H9 (cell line): ENCODE data around the gene PRKCI. TPM values are rescaled to one million over a fixed set of nuclear protein-coding genes. Genes with fewer than 3 reads are reported as not detected.

Source experiments
- DNase-seq: peaks from one replicate; pipeline ENCODE4 v3.0.0-alpha.2; 2017
- H2AFZ ChIP-seq: one replicate; pipeline ENCODE4 v1.6.1; 2013; ENCODE audit warnings: mild to moderate bottlenecking, low read length, control low read depth, moderate library complexity
- H2AK5ac ChIP-seq: 2 replicates; pipeline ENCODE4 v1.6.1; 2013; ENCODE audit warnings: low read length, control low read depth, mixed read lengths; ENCODE audit not compliant: insufficient read length
- H2BK120ac ChIP-seq: one replicate; pipeline ENCODE4 v1.6.1; 2013; ENCODE audit warnings: low read depth, mild to moderate bottlenecking, low read length, control low read depth, inconsistent platforms; ENCODE audit not compliant: poor library complexity, severe bottlenecking
- H2BK12ac ChIP-seq: 2 replicates; pipeline ENCODE4 v1.6.1; 2013; ENCODE audit warnings: low read length, control low read depth, mixed read lengths, low read depth; ENCODE audit not compliant: insufficient read length
- H2BK15ac ChIP-seq: 2 replicates; pipeline ENCODE4 v1.6.1; 2013; ENCODE audit warnings: low read depth, low read length, control low read depth
- H2BK20ac ChIP-seq: one replicate; pipeline ENCODE4 v1.6.1; 2013; ENCODE audit warnings: low read depth, mild to moderate bottlenecking, low read length, control low read depth, inconsistent platforms; ENCODE audit not compliant: poor library complexity, severe bottlenecking
- H2BK5ac ChIP-seq: 2 replicates; pipeline ENCODE4 v1.6.1; 2013; ENCODE audit warnings: low read length, control low read depth, mixed read lengths; ENCODE audit not compliant: insufficient read length
- H3K14ac ChIP-seq: 2 replicates; pipeline ENCODE4 v1.6.1; 2013; ENCODE audit warnings: low read length, control low read depth; ENCODE audit not compliant: insufficient read depth
- H3K18ac ChIP-seq: 2 replicates; pipeline ENCODE4 v1.6.1; 2013; ENCODE audit warnings: low read depth, mild to moderate bottlenecking, mixed read lengths, low read length, control low read depth; ENCODE audit not compliant: insufficient read length
- H3K23ac ChIP-seq: 2 replicates; pipeline ENCODE4 v1.6.1; 2013; ENCODE audit warnings: low read length, control low read depth, mixed read lengths, low read depth; ENCODE audit not compliant: insufficient read length
- H3K23me2 ChIP-seq: 2 replicates; pipeline ENCODE4 v1.6.1; 2013; ENCODE audit warnings: low read depth, mild to moderate bottlenecking, mixed read lengths, low read length, control low read depth; ENCODE audit not compliant: insufficient read length, poor library complexity, severe bottlenecking
- H3K27ac ChIP-seq: 2 replicates; pipeline ENCODE4 v1.5.1; 2013; ENCODE audit warnings: low read length, control low read depth, mixed read lengths, low read depth; ENCODE audit not compliant: insufficient read length
- H3K27me3 ChIP-seq: 2 replicates; pipeline ENCODE4 v1.6.1; 2013; ENCODE audit warnings: low read length, control low read depth, inconsistent platforms; ENCODE audit not compliant: insufficient read depth
- H3K4ac ChIP-seq: 2 replicates; pipeline ENCODE4 v1.6.1; 2013; ENCODE audit warnings: low read depth, mild to moderate bottlenecking, control low read depth, inconsistent platforms, low read length, moderate library complexity
- H3K4me1 ChIP-seq: 2 replicates; pipeline ENCODE4 v1.6.1; 2013; ENCODE audit warnings: low read length, control low read depth, inconsistent platforms; ENCODE audit not compliant: insufficient read depth
- H3K4me2 ChIP-seq: 2 replicates; pipeline ENCODE4 v1.6.1; 2013; ENCODE audit warnings: low read length, control low read depth, mixed read lengths; ENCODE audit not compliant: insufficient read length, insufficient read depth
- H3K56ac ChIP-seq: 2 replicates; pipeline ENCODE4 v1.6.1; 2013; ENCODE audit warnings: low read depth, mild to moderate bottlenecking, mixed read lengths, low read length, control low read depth; ENCODE audit not compliant: insufficient read length
- H3K79me1 ChIP-seq: 2 replicates; pipeline ENCODE4 v1.6.1; 2013; ENCODE audit warnings: low read depth, mild to moderate bottlenecking, moderate library complexity, low read length, control low read depth, inconsistent platforms; ENCODE audit not compliant: insufficient read depth, poor library complexity, severe bottlenecking
- H3K79me2 ChIP-seq: 2 replicates; pipeline ENCODE4 v1.6.1; 2013; ENCODE audit warnings: low read length, control low read depth, inconsistent platforms; ENCODE audit not compliant: insufficient read depth
- H3K9ac ChIP-seq: 2 replicates; pipeline ENCODE4 v1.6.1; 2013; ENCODE audit warnings: low read length, control low read depth, mixed read lengths; ENCODE audit not compliant: insufficient read length; ENCODE audit errors: extremely low read depth
- H3K9me3 ChIP-seq: one replicate; pipeline ENCODE4 v1.6.1; 2013; ENCODE audit warnings: low read depth, low read length, inconsistent platforms; ENCODE audit not compliant: control insufficient read depth
- H3T11ph ChIP-seq: one replicate; pipeline ENCODE4 v1.6.1; 2013; ENCODE audit warnings: mild to moderate bottlenecking, low read length, control low read depth, inconsistent platforms
- H4K20me1 ChIP-seq: one replicate; pipeline ENCODE4 v1.6.1; 2013; ENCODE audit not compliant: control insufficient read depth, insufficient read length, insufficient read depth
- H4K5ac ChIP-seq: 2 replicates; pipeline ENCODE4 v1.6.1; 2013; ENCODE audit warnings: low read depth, mild to moderate bottlenecking, mixed read lengths, low read length, control low read depth; ENCODE audit not compliant: insufficient read length
- H4K8ac ChIP-seq: replicated peaks from 2 replicates; pipeline ENCODE4 v1.6.1; 2013; ENCODE audit warnings: low read length, control low read depth, mixed read lengths, low read depth; ENCODE audit not compliant: insufficient read length
- H4K91ac ChIP-seq: 2 replicates; pipeline ENCODE4 v1.6.1; 2013; ENCODE audit warnings: low read depth, mild to moderate bottlenecking, moderate library complexity, mixed read lengths, low read length, control low read depth; ENCODE audit not compliant: insufficient read length
- H3K27ac Mint-ChIP-seq, 3 experiments: 2 replicates in 2 of 3; 3 replicates in 1 of 3; pipeline ENCODE4 v1.8.0; 2020 to 2021; ENCODE audit warnings: mixed read lengths in 3 of 3, mild to moderate bottlenecking in 1 of 3, moderate library complexity in 1 of 3
- H3K27me3 Mint-ChIP-seq: 2 replicates; pipeline ENCODE4 v1.8.0; 2021; ENCODE audit warnings: low read depth, mild to moderate bottlenecking, moderate library complexity, mixed read lengths
- H3K36me3 Mint-ChIP-seq, 3 experiments: 2 replicates in 2 of 3; 3 replicates in 1 of 3; pipeline ENCODE4 v1.8.0; 2020 to 2021; ENCODE audit warnings: low read depth in 3 of 3, mixed read lengths in 3 of 3; ENCODE audit not compliant: insufficient read depth in 1 of 3
- H3K4me1 Mint-ChIP-seq, 2 experiments: 2 replicates each; pipeline ENCODE4 v1.8.0; 2020; ENCODE audit warnings: mixed read lengths in 2 of 2
- H3K4me3 Mint-ChIP-seq, 2 experiments: 2 replicates in 1 of 2; 3 replicates in 1 of 2; pipeline ENCODE4 v1.8.0; 2020 to 2021; ENCODE audit warnings: mild to moderate bottlenecking in 2 of 2, mixed read lengths in 2 of 2, moderate library complexity in 1 of 2
- H3K9me3 Mint-ChIP-seq, 2 experiments: 2 replicates in 1 of 2; 3 replicates in 1 of 2; pipeline ENCODE4 v1.8.0; 2020; ENCODE audit warnings: mild to moderate bottlenecking in 2 of 2, mixed read lengths in 2 of 2, moderate library complexity in 1 of 2
- WGBS: extraction: QIAGEN DNeasy Blood & Tissue Kit; methylation state at CpG from one replicate; pipeline ENCODE4 v1.1.7; 2013; ENCODE audit warnings: missing lambda C conversion rate, low lambda C conversion rate, mixed read lengths; ENCODE audit not compliant: insufficient read length; ENCODE audit errors: extremely low coverage; 5-methylcytosine and 5-hydroxymethylcytosine counted together
- total RNA-seq: library from RNA; stranded (reverse); gene quantifications from 2 replicates; pipeline ENCODE4 v1.2.1, GENCODE V29; 2021
- TF ChIP-seq, protein P1 (sequence below): fragments of 200-600 bp; sonication (generic); conservative IDR thresholded peaks from 3 replicates; pipeline ENCODE4 v1.8.0; 2021; ENCODE audit warnings: antibody characterized with exemption, mild to moderate bottlenecking

Gene PRKCI
- total RNA-seq, 1 experiment from 2014 or later: 71.1 TPM

DNA sequence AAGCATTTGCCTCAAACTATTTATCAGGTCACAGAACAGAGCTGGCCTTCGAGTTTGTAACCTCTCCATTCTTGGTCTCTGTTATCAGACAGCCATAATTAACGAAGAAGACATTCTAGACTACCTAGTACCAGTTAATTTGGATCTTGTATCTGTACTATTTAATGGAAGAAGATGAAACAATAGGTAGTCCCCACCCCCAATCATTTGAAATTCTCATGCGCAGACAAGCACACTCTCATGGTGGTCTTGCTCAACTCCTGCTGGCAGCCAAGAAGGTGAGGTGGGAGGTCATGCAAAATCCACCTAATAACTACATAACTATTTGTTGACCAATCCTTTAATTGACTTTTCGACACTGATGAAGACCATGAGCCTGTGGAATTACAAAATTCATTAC lies 132.5 kb downstream of the PRKCI start:
- no peaks in the 10 kb centered on the region for H4K20me1 ChIP-seq
- H3K79me1 ChIP-seq: no peaks in the 10 kb centered on the region
- no peak overlapping the region for H2BK20ac ChIP-seq
- no peaks in the 10 kb centered on the region for H3K9me3 ChIP-seq
- no peak for DNase-seq
- H3T11ph ChIP-seq: no peak overlapping the region
- no peak overlapping the region for H3K9ac ChIP-seq
- H2AK5ac ChIP-seq: no peak overlapping the region
- no peak overlapping the region for H3K18ac ChIP-seq
- no peak overlapping the region for H4K91ac ChIP-seq
- H2BK120ac ChIP-seq: no peak overlapping the region
- Mint-ChIP-seq H3K4me1 (peaks cover 40 to 52% of the 10 kb centered on the region in 2 experiments), H3K36me3 (peaks cover 3 to 12% (median 7%) of the 10 kb centered on the region in 3 experiments), H3K27me3 (no peaks in the 10 kb centered on the region), H3K9me3 (peaks cover 0 to 3% of the 10 kb centered on the region in 2 experiments; a peak in 1 of 5 replicates), H3K27ac (peak overlapping the region in 2 of 3 experiments; percentile 93 to 98; a peak in 5 of 7 replicates), H3K4me3 (peak overlapping the region; percentile 69 to 82)
- H3K27me3 ChIP-seq: no peaks in the 10 kb centered on the region
- peaks cover 2% of the 10 kb centered on the region; the same call in 1 of the 2 replicates for H3K4me1 ChIP-seq
- no peak overlapping the region for H2AFZ ChIP-seq
- H3K23me2 ChIP-seq: peaks cover 9% of the 10 kb centered on the region
- no peak overlapping the region for H3K4ac ChIP-seq
- no peak overlapping the region for H2BK15ac ChIP-seq
- TF ChIP-seq, protein P1, sequence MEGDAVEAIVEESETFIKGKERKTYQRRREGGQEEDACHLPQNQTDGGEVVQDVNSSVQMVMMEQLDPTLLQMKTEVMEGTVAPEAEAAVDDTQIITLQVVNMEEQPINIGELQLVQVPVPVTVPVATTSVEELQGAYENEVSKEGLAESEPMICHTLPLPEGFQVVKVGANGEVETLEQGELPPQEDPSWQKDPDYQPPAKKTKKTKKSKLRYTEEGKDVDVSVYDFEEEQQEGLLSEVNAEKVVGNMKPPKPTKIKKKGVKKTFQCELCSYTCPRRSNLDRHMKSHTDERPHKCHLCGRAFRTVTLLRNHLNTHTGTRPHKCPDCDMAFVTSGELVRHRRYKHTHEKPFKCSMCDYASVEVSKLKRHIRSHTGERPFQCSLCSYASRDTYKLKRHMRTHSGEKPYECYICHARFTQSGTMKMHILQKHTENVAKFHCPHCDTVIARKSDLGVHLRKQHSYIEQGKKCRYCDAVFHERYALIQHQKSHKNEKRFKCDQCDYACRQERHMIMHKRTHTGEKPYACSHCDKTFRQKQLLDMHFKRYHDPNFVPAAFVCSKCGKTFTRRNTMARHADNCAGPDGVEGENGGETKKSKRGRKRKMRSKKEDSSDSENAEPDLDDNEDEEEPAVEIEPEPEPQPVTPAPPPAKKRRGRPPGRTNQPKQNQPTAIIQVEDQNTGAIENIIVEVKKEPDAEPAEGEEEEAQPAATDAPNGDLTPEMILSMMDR: no peak
- no peak overlapping the region for H3K14ac ChIP-seq
- peak overlapping the region; percentile 80 for H3K4me2 ChIP-seq
- H3K27ac ChIP-seq: peak overlapping the region; percentile 86
- H3K79me2 ChIP-seq: peaks cover 14% of the 10 kb centered on the region
- H3K23ac ChIP-seq: no peak overlapping the region
- no peak overlapping the region for H2BK12ac ChIP-seq
- no peak overlapping the region for H4K5ac ChIP-seq
- no peak overlapping the region for H3K56ac ChIP-seq
- no CpG with 5 or more reads among the region's 4 CpGs for WGBS
- H2BK5ac ChIP-seq: no peak overlapping the region
- H4K8ac ChIP-seq: no peak overlapping the region

Other genes starting within 250 kb of the PRKCI start
- gene GPR160, start 184.4 kb upstream of the PRKCI start, total RNA-seq: 14.1 and 15.4 TPM in 2 replicates
- gene PHC3, start 40.7 kb upstream of the PRKCI start, total RNA-seq: 26.4 and 27.2 TPM in 2 replicates
- gene SKIL, start 135.3 kb downstream of the PRKCI start, total RNA-seq: 170 TPM in 2 replicates
- gene CLDN11, start 196.4 kb downstream of the PRKCI start, total RNA-seq: 1.7 and 2.4 TPM in 2 replicates